K562 (cell line): ENCODE measurements around the gene FN3K. TPM values are rescaled to one million over a fixed set of nuclear protein-coding genes. Genes with fewer than 3 reads are reported as not detected.

ENCODE experiments used
- ARID2 ChIP-seq: fragments of 450-650 bp; IDR thresholded peaks from 2 replicates; pipeline ENCODE4 v1.6.1; 2017; ENCODE audit warnings: antibody characterized with exemption, mild to moderate bottlenecking
- ELF4 ChIP-seq: fragments of 450-650 bp; formaldehyde crosslinking; IDR thresholded peaks from 2 replicates; pipeline ENCODE4 v1.4.0; 2022; ENCODE audit warnings: missing genetic modification characterization
- FOXM1 ChIP-seq, 2 experiments: fragments of 450-650 bp in 1 of 2; sonication (generic) in 1 of 2; formaldehyde crosslinking in 1 of 2; IDR thresholded peaks; 2 replicates each; pipeline versions ENCODE4 v1.6.1 to v1.9.0; 2017 to 2022; ENCODE audit warnings: low read depth in 2 of 2, mild to moderate bottlenecking in 2 of 2, missing genetic modification reagents in 1 of 2, moderate library complexity in 1 of 2
- HDAC8 ChIP-seq: fragments of 450-650 bp; IDR thresholded peaks from 2 replicates; pipeline ENCODE4 v1.6.1; 2016; ENCODE audit warnings: mild to moderate bottlenecking, missing genetic modification characterization, moderate library complexity, missing compliant biosample characterization
- NEUROD1 ChIP-seq: fragments of 150-350 bp; IDR thresholded peaks from 2 replicates; pipeline ENCODE4 v1.6.1; 2014; ENCODE audit warnings: borderline replicate concordance, low read length, low read depth; ENCODE audit not compliant: partially characterized antibody
- POLR2AphosphoS5 ChIP-seq: IDR thresholded peaks from 2 replicates; pipeline ENCODE4 v1.6.1; 2011; ENCODE audit warnings: mild to moderate bottlenecking, low read depth, low read length, moderate library complexity; ENCODE audit not compliant: control insufficient read depth, insufficient read depth
- POLR3G ChIP-seq: IDR thresholded peaks from 2 replicates; pipeline ENCODE4 v1.6.1; 2011; ENCODE audit not compliant: insufficient read length, insufficient replicate concordance; ENCODE audit errors: extremely low read depth
- TBL1XR1 ChIP-seq, 2 experiments: IDR thresholded peaks; 2 replicates each; pipeline ENCODE4 v1.6.1; 2012; ENCODE audit warnings: improper control_type of control experiment in 2 of 2, low read length in 2 of 2, mild to moderate bottlenecking in 1 of 2
- ZNF165 ChIP-seq: fragments of 250-450 bp; sonication (Bioruptor Pico); IDR thresholded peaks from 2 replicates; pipeline ENCODE4 v1.4.0; 2020; ENCODE audit warnings: borderline replicate concordance
- ZNF384 ChIP-seq: IDR thresholded peaks from 2 replicates; pipeline ENCODE4 v1.6.1; 2012; ENCODE audit warnings: low read depth, low read length, improper control_type of control experiment
- ZNF586 ChIP-seq: fragments of 450-650 bp; formaldehyde crosslinking; conservative IDR thresholded peaks from 2 replicates; pipeline ENCODE4 v1.4.0; 2020; ENCODE audit warnings: mild to moderate bottlenecking, moderate library complexity
- polyA plus RNA-seq, 8 experiments: library from polyadenylated mRNA; depleted of rRNA in 4 of 8; stranded (reverse) in 5 of 8; unstranded in 3 of 8; fragments of >200 nt; fragmentation: Nextera tagmentation in 2 of 8; fragmentation: Illumina TruSeq in 1 of 8; extraction: Ambion mirVana in 2 of 8; extraction: Trizol in 1 of 8; gene quantifications; 2 replicates each; pipeline versions ENCODE4 v1.2.1 to v1.2.3, GENCODE V29; 2011 to 2014; ENCODE audit warnings: inconsistent platforms in 1 of 8, missing spikeins in 1 of 8
- total RNA-seq, 7 experiments: library from RNA; depleted of rRNA in 6 of 7; stranded (reverse); fragments of >200 nt in 6 of 7; fragmentation: Illumina TruSeq in 2 of 7; extraction: Trizol in 2 of 7; gene quantifications; 2 replicates each; pipeline versions ENCODE4 v1.2.1 to v1.2.3, GENCODE V29; 2011 to 2021; ENCODE audit warnings: low replicate concordance in 1 of 7
- TF ChIP-seq, protein P1 (sequence below): IDR thresholded peaks from 2 replicates; pipeline ENCODE4 v1.6.1; 2011; ENCODE audit warnings: borderline replicate concordance, low read depth, mild to moderate bottlenecking, moderate library complexity, low read length; ENCODE audit not compliant: insufficient read depth, poor library complexity, severe bottlenecking
- TF ChIP-seq, protein P2 (sequence below): fragments of 450-650 bp; IDR thresholded peaks from 2 replicates; pipeline ENCODE4 v1.6.1; 2016; ENCODE audit warnings: low read depth
- TF ChIP-seq, protein P3 (sequence below): sonication (generic); formaldehyde crosslinking; IDR thresholded peaks from 2 replicates; pipeline ENCODE4 v1.8.1; 2023; ENCODE audit warnings: mild to moderate bottlenecking, missing genetic modification reagents

FN3K gene
- total and polyA plus RNA-seq, 9 of the 15 experiments (the other 6 are each of a cell fraction or from before 2014, with no cell fraction given): 0.08 to 22.7 (median 3.8) TPM

DNA sequence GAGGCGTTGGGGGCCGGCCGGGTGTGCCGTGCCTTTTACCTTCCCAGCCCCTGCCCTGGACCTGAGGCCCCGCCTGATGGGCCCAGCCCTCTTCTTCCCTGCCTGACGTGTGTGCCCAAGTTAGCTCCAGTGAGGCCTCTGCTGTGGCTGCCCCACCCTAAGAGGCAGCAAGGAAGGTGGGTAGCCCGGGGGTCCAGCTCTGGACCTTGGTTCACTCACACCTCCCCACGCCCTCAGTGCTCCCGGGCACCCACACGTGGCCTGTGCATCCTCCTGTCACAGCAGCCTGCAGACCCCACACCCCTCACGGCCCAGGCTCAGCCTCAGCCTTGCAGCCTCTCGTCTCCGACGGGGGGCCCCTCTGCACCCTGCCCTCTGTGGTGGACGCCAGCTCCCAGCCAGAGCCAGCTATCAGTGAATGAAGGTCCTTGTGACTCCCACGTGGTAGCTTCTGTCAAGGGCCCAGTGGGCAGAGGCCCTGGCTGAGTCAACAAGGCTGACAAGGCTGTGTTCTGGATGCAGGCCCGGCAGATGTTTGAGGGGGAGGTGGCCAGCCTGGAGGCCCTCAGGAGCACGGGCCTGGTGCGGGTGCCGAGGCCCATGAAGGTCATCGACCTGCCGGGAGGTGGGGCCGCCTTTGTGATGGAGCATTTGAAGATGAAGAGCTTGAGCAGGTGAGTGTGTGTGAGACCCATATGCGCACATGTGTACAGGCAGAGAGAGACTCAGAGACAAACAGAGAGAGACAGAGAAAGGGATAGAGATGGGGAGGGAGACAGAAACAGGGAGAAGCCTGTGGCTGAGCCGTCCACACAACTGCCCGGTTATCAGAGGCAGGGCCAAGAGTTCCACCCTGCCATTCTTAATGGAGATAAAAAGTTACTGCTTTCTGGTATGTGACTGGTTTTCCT, 2.8 kb downstream of the FN3K start (continued):
- TF ChIP-seq TBL1XR1 (IDR thresholded peaks at IDR 0.05; ENCODE audit: low read length in 2 of 2): 0 out of 4 replicates have a peak, but pooled peaks of 1 of the 2 experiments have one; percentile 36
- TF ChIP-seq, protein P1, sequence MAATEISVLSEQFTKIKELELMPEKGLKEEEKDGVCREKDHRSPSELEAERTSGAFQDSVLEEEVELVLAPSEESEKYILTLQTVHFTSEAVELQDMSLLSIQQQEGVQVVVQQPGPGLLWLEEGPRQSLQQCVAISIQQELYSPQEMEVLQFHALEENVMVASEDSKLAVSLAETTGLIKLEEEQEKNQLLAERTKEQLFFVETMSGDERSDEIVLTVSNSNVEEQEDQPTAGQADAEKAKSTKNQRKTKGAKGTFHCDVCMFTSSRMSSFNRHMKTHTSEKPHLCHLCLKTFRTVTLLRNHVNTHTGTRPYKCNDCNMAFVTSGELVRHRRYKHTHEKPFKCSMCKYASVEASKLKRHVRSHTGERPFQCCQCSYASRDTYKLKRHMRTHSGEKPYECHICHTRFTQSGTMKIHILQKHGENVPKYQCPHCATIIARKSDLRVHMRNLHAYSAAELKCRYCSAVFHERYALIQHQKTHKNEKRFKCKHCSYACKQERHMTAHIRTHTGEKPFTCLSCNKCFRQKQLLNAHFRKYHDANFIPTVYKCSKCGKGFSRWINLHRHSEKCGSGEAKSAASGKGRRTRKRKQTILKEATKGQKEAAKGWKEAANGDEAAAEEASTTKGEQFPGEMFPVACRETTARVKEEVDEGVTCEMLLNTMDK: no peak
- TF ChIP-seq ZNF586 (CRISPR knock-in tag): no peak
- TF ChIP-seq ZNF384: no peak
- TF ChIP-seq, protein P2, sequence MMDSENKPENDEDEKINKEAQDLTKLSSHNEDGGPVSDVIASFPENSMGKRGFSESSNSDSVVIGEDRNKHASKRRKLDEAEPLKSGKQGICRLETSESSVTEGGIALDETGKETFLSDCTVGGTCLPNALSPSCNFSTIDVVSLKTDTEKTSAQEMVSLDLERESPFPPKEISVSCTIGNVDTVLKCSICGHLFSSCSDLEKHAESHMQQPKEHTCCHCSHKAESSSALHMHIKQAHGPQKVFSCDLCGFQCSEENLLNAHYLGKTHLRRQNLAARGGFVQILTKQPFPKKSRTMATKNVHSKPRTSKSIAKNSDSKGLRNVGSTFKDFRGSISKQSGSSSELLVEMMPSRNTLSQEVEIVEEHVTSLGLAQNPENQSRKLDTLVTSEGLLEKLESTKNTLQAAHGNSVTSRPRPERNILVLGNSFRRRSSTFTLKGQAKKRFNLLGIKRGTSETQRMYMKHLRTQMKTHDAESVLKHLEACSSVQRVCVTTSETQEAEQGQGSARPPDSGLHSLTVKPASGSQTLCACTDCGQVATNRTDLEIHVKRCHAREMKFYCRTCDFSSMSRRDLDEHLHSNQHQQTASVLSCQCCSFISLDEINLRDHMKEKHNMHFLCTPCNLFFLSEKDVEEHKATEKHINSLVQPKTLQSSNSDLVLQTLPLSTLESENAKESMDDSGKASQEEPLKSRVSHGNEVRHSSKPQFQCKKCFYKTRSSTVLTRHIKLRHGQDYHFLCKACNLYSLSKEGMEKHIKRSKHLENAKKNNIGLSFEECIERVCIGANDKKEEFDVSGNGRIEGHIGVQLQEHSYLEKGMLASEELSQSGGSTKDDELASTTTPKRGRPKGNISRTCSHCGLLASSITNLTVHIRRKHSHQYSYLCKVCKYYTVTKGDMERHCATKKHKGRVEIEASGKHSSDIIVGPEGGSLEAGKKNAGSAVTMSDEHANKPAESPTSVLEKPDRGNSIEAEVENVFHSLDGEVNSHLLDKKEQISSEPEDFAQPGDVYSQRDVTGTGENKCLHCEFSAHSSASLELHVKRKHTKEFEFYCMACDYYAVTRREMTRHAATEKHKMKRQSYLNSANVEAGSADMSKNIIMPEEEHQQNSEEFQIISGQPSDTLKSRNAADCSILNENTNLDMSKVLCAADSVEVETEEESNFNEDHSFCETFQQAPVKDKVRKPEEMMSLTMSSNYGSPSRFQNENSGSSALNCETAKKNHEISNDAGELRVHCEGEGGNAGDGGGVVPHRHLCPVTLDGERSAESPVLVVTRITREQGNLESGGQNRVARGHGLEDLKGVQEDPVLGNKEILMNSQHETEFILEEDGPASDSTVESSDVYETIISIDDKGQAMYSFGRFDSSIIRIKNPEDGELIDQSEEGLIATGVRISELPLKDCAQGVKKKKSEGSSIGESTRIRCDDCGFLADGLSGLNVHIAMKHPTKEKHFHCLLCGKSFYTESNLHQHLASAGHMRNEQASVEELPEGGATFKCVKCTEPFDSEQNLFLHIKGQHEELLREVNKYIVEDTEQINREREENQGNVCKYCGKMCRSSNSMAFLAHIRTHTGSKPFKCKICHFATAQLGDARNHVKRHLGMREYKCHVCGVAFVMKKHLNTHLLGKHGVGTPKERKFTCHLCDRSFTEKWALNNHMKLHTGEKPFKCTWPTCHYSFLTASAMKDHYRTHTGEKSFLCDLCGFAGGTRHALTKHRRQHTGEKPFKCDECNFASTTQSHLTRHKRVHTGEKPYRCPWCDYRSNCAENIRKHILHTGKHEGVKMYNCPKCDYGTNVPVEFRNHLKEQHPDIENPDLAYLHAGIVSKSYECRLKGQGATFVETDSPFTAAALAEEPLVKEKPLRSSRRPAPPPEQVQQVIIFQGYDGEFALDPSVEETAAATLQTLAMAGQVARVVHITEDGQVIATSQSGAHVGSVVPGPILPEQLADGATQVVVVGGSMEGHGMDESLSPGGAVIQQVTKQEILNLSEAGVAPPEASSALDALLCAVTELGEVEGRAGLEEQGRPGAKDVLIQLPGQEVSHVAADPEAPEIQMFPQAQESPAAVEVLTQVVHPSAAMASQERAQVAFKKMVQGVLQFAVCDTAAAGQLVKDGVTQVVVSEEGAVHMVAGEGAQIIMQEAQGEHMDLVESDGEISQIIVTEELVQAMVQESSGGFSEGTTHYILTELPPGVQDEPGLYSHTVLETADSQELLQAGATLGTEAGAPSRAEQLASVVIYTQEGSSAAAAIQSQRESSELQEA: no peak
- no peak for TF ChIP-seq NEUROD1
- TF ChIP-seq POLR3G: no peak
- no peak for TF ChIP-seq HDAC8 (tag)
- no peak for TF ChIP-seq ELF4 (CRISPR knock-in tag)
- peak; percentile 31; the same call in 1 of the 2 replicates for TF ChIP-seq POLR2AphosphoS5
- TF ChIP-seq ARID2: no peak
- TF ChIP-seq ZNF165: no peak
- TF ChIP-seq FOXM1 (IDR thresholded peaks at IDR 0.05; ENCODE audit: low read depth): no peak; the same call in 1 of the 2 replicates
- no peak for TF ChIP-seq FOXM1 (CRISPR knock-in tag; IDR thresholded peaks at IDR 0.05; ENCODE audit: low read depth)
- TF ChIP-seq, protein P3, sequence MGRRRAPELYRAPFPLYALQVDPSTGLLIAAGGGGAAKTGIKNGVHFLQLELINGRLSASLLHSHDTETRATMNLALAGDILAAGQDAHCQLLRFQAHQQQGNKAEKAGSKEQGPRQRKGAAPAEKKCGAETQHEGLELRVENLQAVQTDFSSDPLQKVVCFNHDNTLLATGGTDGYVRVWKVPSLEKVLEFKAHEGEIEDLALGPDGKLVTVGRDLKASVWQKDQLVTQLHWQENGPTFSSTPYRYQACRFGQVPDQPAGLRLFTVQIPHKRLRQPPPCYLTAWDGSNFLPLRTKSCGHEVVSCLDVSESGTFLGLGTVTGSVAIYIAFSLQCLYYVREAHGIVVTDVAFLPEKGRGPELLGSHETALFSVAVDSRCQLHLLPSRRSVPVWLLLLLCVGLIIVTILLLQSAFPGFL (CRISPR knock-in tag): no peak
